AG10803 (cell line): ENCODE measurements around the gene CPEB3.

Experiments used
- DNase-seq: peaks from one replicate; pipeline ENCODE4 v3.0.0; 2010; ENCODE audit warnings: low read depth
- H3K4me3 ChIP-seq: 2 replicates; pipeline ENCODE4 v1.5.1; 2011; ENCODE audit warnings: mild to moderate bottlenecking, low read length, control low read depth
- CTCF ChIP-seq: conservative IDR thresholded peaks from 2 replicates; pipeline ENCODE4 v1.5.1; 2011; ENCODE audit warnings: mild to moderate bottlenecking, low read length, control low read depth, inconsistent platforms

CPEB3 gene

GRCh38 chr10:92290076-92290836 lies 622 bp downstream of the CPEB3 start:
- TF ChIP-seq CTCF: no peak
- peak overlapping the region; percentile 92 for H3K4me3 ChIP-seq
- peak; percentile 38 for DNase-seq

GRCh38 chr10:92284112-92284704 lies 6.7 kb downstream of the CPEB3 start:
- H3K4me3 ChIP-seq: no peak overlapping the region
- no peak for TF ChIP-seq CTCF
- no peak for DNase-seq

GRCh38 chr10:92278996-92279696 lies 11.7 kb downstream of the CPEB3 start:
- DNase-seq: peak; percentile 13
- no peak for TF ChIP-seq CTCF
- peak overlapping the region; percentile 14 for H3K4me3 ChIP-seq

- TF ChIP-seq CTCF: no peak
- no peak overlapping the region for H3K4me3 ChIP-seq
Observed at GRCh38 chr10:92274071-92274470, 16.8 kb downstream of the CPEB3 start.

GRCh38 chr10:92268748-92269147 lies 22.1 kb downstream of the CPEB3 start:
- H3K4me3 ChIP-seq: no peak overlapping the region
- TF ChIP-seq CTCF: no peak
- no peak for DNase-seq

More at GRCh38 chr10:92274071-92274470, 16.8 kb downstream of the CPEB3 start:
- no peak for DNase-seq

GRCh38 chr10:92267343-92267742 lies 23.5 kb downstream of the CPEB3 start:
- DNase-seq: no peak
- no peak overlapping the region for H3K4me3 ChIP-seq
- no peak for TF ChIP-seq CTCF
